Measurements from ENCODE around the gene TRIM54. TPM values are rescaled to one million over a fixed set of nuclear protein-coding genes. Genes with fewer than 3 reads are reported as not detected.

Gene TRIM54
- total RNA-seq, 1 experiment from 2014 or later: 2.8 TPM

DNA sequence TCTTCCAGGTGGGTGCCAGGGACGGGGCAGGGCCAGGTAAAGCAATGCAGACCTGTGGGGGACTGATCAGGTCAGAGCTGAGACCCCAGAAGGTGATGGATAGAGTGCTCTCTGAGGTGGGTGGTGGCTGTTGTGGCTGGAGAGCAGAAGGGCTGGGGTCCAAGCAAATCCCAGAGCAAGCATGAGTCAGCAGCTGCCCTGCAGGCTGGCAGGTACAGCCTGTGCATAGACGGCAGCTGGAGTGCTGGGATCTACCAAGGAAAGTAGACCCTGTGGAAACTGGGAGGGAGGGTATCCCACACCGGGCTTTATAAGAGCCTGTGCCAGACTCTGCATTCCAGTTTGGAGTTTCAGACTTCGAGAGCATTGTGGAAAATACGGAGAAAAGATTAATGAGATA lies 663 bp downstream of the TRIM54 start:
- peaks cover 16% of the 10 kb centered on the region for H3K4me1 ChIP-seq (ENCODE audit: insufficient read depth, low read length, poor library complexity, severe bottlenecking)
- no peaks in the 10 kb centered on the region for H3K36me3 ChIP-seq (ENCODE audit: insufficient read depth, low read length, poor library complexity, severe bottlenecking)
- ChIA-PET POLR2A (ENCODE audit: low non-redundant PET) (interaction anchor here (0.7 kb wide), 1 partner anchor 1582 kb away, joined by 4 read pairs; no protein-coding TSS in a partner anchor), CTCF (interaction anchor here (0.5 to 1.5 kb wide), 2 partner anchors 18 to 266 kb away, joined by 3 to 11 read pairs; no protein-coding TSS in a partner anchor)
- no peak for DNase-seq (ENCODE audit: low spot score)
- TF ChIP-seq, protein P1, sequence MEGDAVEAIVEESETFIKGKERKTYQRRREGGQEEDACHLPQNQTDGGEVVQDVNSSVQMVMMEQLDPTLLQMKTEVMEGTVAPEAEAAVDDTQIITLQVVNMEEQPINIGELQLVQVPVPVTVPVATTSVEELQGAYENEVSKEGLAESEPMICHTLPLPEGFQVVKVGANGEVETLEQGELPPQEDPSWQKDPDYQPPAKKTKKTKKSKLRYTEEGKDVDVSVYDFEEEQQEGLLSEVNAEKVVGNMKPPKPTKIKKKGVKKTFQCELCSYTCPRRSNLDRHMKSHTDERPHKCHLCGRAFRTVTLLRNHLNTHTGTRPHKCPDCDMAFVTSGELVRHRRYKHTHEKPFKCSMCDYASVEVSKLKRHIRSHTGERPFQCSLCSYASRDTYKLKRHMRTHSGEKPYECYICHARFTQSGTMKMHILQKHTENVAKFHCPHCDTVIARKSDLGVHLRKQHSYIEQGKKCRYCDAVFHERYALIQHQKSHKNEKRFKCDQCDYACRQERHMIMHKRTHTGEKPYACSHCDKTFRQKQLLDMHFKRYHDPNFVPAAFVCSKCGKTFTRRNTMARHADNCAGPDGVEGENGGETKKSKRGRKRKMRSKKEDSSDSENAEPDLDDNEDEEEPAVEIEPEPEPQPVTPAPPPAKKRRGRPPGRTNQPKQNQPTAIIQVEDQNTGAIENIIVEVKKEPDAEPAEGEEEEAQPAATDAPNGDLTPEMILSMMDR (conservative IDR thresholded peaks at IDR 0.05; ENCODE audit: low read depth, low read length): no peak
- no peak for TF ChIP-seq EZH2 (IDR thresholded peaks at IDR 0.05; ENCODE audit: borderline replicate concordance, low read depth, low read length, poor library complexity, severe bottlenecking)
- H3K27me3 ChIP-seq (replicated peaks; ENCODE audit: insufficient read depth, low read depth, low read length, poor library complexity): no peaks in the 10 kb centered on the region
- intact Hi-C loops (cut with micrococcal nuclease; ENCODE audit: unreplicated experiment): loop anchor here (5.0 kb wide), 1 partner anchor 321 kb away; no protein-coding TSS in a partner anchor
- no TSS peak for BruUV-seq (replicated peaks)
- H3K9me3 ChIP-seq (ENCODE audit: low read depth, low read length, poor library complexity, severe bottlenecking): no peaks in the 10 kb centered on the region
- H3K4me3 ChIP-seq (ENCODE audit: low read depth, low read length, poor library complexity, severe bottlenecking): no peak overlapping the region
- H3K27ac ChIP-seq (ENCODE audit: low read depth, low read length, poor library complexity, severe bottlenecking): no peak overlapping the region

DNA sequence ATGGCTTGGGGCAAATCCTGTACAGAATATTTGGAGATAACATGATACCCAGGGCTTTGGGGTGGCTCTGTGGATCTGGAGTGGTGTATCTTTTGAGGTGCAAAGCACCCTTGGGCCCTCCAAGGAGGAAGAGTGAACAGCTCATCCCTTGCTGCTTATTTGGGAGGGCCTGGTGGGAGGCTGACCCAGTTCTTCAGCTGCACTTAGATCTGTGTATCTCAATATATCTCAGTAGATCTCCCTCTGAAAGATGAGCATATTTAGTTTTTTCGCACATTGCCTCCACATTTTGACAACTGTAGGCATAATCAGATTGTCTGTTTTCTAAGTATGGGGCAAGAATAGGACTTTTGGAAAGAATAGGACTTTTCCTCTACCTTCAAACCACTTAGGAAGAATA lies 2.8 kb downstream of the TRIM54 start:
- intact Hi-C loops (cut with micrococcal nuclease; ENCODE audit: unreplicated experiment): loop anchor here (5.0 kb wide), 1 partner anchor 323 kb away; no protein-coding TSS in a partner anchor
- no TSS peak for BruUV-seq (replicated peaks)

DNA sequence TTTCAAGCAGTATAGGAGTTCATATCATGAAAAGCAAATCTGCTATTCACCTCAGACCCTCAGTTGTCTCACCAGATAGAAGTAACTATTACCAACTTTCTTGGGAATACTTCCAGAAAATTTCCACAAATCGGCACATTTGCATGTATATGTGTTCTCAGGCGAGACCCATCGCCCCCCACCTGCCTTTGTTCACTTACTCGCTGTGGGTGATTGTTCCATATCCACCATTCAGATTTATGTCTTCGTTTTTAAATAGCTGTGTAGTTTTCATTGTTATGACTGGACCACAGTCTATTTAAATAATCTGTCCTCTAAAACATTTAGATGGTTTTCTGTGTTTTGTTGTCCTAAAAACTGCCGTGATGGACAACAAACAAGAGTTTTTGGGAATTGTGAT lies 3.3 kb downstream of the TRIM54 start:
- Histone ChIP-seq H3K27me3 (replicated peaks; ENCODE audit: insufficient read depth, low read depth, low read length, poor library complexity) (no peaks in the 10 kb centered on the region), H3K27ac (ENCODE audit: low read depth, low read length, poor library complexity, severe bottlenecking) (no peak overlapping the region), H3K36me3 (ENCODE audit: insufficient read depth, low read length, poor library complexity, severe bottlenecking) (no peaks in the 10 kb centered on the region), H3K4me1 (ENCODE audit: insufficient read depth, low read length, poor library complexity, severe bottlenecking) (peaks cover 17% of the 10 kb centered on the region), H3K9me3 (ENCODE audit: low read depth, low read length, poor library complexity, severe bottlenecking) (no peaks in the 10 kb centered on the region), H3K4me3 (ENCODE audit: low read depth, low read length, poor library complexity, severe bottlenecking) (no peak overlapping the region)
- POLR2A ChIA-PET (ENCODE audit: low non-redundant PET): no interaction called here
- no TSS peak for BruUV-seq (replicated peaks)
- intact Hi-C loops (cut with micrococcal nuclease; ENCODE audit: unreplicated experiment): no loop called here
- CTCF ChIA-PET: no interaction called here
- DNase-seq (ENCODE audit: low spot score): no peak
- TF ChIP-seq, protein P1 (conservative IDR thresholded peaks at IDR 0.05; ENCODE audit: low read depth, low read length): no peak
- no peak for TF ChIP-seq EZH2 (IDR thresholded peaks at IDR 0.05; ENCODE audit: borderline replicate concordance, low read depth, low read length, poor library complexity, severe bottlenecking)

More for the DNA sequence above, 2.8 kb downstream of the TRIM54 start:
- ChIA-PET POLR2A (ENCODE audit: low non-redundant PET) (no interaction called here), CTCF (no interaction called here)
- peaks cover 20% of the 10 kb centered on the region for H3K4me1 ChIP-seq (ENCODE audit: insufficient read depth, low read length, poor library complexity, severe bottlenecking)
- no peak overlapping the region for H3K4me3 ChIP-seq (ENCODE audit: low read depth, low read length, poor library complexity, severe bottlenecking)
- no peak overlapping the region for H3K27ac ChIP-seq (ENCODE audit: low read depth, low read length, poor library complexity, severe bottlenecking)
- H3K27me3 ChIP-seq (replicated peaks; ENCODE audit: insufficient read depth, low read depth, low read length, poor library complexity): no peaks in the 10 kb centered on the region
- no peaks in the 10 kb centered on the region for H3K36me3 ChIP-seq (ENCODE audit: insufficient read depth, low read length, poor library complexity, severe bottlenecking)
- TF ChIP-seq EZH2 (IDR thresholded peaks at IDR 0.05; ENCODE audit: borderline replicate concordance, low read depth, low read length, poor library complexity, severe bottlenecking): no peak
- TF ChIP-seq, protein P1 (conservative IDR thresholded peaks at IDR 0.05; ENCODE audit: low read depth, low read length): no peak
- no peaks in the 10 kb centered on the region for H3K9me3 ChIP-seq (ENCODE audit: low read depth, low read length, poor library complexity, severe bottlenecking)
- DNase-seq (ENCODE audit: low spot score): no peak

Data from A673 (cell line).